ENCODE measurements around the gene APLF. TPM values are rescaled to one million over a fixed set of nuclear protein-coding genes. Genes with fewer than 3 reads are reported as not detected.

Gene APLF
- total and polyA plus RNA-seq, 2 of the 8 experiments (the other 6 are each of a cell fraction or from before 2014, with no cell fraction given), result 4.4 to 7.3 TPM

DNA sequence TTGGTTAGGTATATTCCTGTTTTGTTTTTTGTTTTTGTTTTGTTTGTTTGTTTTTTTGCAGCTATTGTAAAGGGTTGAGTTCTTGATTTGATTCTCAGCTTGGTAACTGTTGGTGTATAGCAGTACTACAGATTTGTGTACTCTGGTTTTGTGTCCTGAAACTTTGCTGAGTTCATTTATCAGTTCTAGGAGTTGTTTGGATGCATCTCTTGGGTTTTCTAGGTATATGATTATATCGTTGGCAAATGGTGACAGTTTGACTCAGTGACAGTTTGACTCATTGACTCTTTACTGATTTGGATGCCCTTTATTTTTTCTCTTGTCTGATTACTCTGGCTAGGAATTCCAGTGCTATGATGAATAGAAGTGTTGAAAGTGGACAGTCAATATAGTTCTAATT lies 53.7 kb downstream of the APLF start (continued):
- TF ChIP-seq EGR1 (IDR thresholded peaks at IDR 0.05; ENCODE audit: borderline replicate concordance, low read depth, low read length), result no peak
- no peak for TF ChIP-seq JUND (IDR thresholded peaks at IDR 0.05; ENCODE audit: low read length)
- TF ChIP-seq, protein P1, sequence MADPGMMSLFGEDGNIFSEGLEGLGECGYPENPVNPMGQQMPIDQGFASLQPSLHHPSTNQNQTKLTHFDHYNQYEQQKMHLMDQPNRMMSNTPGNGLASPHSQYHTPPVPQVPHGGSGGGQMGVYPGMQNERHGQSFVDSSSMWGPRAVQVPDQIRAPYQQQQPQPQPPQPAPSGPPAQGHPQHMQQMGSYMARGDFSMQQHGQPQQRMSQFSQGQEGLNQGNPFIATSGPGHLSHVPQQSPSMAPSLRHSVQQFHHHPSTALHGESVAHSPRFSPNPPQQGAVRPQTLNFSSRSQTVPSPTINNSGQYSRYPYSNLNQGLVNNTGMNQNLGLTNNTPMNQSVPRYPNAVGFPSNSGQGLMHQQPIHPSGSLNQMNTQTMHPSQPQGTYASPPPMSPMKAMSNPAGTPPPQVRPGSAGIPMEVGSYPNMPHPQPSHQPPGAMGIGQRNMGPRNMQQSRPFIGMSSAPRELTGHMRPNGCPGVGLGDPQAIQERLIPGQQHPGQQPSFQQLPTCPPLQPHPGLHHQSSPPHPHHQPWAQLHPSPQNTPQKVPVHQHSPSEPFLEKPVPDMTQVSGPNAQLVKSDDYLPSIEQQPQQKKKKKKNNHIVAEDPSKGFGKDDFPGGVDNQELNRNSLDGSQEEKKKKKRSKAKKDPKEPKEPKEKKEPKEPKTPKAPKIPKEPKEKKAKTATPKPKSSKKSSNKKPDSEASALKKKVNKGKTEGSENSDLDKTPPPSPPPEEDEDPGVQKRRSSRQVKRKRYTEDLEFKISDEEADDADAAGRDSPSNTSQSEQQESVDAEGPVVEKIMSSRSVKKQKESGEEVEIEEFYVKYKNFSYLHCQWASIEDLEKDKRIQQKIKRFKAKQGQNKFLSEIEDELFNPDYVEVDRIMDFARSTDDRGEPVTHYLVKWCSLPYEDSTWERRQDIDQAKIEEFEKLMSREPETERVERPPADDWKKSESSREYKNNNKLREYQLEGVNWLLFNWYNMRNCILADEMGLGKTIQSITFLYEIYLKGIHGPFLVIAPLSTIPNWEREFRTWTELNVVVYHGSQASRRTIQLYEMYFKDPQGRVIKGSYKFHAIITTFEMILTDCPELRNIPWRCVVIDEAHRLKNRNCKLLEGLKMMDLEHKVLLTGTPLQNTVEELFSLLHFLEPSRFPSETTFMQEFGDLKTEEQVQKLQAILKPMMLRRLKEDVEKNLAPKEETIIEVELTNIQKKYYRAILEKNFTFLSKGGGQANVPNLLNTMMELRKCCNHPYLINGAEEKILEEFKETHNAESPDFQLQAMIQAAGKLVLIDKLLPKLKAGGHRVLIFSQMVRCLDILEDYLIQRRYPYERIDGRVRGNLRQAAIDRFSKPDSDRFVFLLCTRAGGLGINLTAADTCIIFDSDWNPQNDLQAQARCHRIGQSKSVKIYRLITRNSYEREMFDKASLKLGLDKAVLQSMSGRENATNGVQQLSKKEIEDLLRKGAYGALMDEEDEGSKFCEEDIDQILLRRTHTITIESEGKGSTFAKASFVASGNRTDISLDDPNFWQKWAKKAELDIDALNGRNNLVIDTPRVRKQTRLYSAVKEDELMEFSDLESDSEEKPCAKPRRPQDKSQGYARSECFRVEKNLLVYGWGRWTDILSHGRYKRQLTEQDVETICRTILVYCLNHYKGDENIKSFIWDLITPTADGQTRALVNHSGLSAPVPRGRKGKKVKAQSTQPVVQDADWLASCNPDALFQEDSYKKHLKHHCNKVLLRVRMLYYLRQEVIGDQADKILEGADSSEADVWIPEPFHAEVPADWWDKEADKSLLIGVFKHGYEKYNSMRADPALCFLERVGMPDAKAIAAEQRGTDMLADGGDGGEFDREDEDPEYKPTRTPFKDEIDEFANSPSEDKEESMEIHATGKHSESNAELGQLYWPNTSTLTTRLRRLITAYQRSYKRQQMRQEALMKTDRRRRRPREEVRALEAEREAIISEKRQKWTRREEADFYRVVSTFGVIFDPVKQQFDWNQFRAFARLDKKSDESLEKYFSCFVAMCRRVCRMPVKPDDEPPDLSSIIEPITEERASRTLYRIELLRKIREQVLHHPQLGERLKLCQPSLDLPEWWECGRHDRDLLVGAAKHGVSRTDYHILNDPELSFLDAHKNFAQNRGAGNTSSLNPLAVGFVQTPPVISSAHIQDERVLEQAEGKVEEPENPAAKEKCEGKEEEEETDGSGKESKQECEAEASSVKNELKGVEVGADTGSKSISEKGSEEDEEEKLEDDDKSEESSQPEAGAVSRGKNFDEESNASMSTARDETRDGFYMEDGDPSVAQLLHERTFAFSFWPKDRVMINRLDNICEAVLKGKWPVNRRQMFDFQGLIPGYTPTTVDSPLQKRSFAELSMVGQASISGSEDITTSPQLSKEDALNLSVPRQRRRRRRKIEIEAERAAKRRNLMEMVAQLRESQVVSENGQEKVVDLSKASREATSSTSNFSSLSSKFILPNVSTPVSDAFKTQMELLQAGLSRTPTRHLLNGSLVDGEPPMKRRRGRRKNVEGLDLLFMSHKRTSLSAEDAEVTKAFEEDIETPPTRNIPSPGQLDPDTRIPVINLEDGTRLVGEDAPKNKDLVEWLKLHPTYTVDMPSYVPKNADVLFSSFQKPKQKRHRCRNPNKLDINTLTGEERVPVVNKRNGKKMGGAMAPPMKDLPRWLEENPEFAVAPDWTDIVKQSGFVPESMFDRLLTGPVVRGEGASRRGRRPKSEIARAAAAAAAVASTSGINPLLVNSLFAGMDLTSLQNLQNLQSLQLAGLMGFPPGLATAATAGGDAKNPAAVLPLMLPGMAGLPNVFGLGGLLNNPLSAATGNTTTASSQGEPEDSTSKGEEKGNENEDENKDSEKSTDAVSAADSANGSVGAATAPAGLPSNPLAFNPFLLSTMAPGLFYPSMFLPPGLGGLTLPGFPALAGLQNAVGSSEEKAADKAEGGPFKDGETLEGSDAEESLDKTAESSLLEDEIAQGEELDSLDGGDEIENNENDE (IDR thresholded peaks at IDR 0.05; ENCODE audit: insufficient replicate concordance, low read length), result no peak
- no peak for TF ChIP-seq HDAC6 (IDR thresholded peaks at IDR 0.05; ENCODE audit: low read depth, low read length)
